ENCODE data around the gene SPANXN1. TPM values are rescaled to one million over a fixed set of nuclear protein-coding genes. Genes with fewer than 3 reads are reported as not detected.
"Not testable (repeated sequence)": the region's sequence is repeated elsewhere in the genome, so short reads cannot be mapped to it uniquely, and the experiment has no call there.

Gene SPANXN1, protein sequence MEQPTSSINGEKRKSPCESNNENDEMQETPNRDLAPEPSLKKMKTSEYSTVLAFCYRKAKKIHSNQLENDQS
- not detected for total RNA-seq

GRCh38 chrX:145247203-145247602, at the start of gene SPANXN1:
Gene SPANXN1 (plus strand): TSS chrX:145247503. CDS start chrX:145247587, 84 bp downstream.
- CTCF ChIA-PET; H3K36me3 Mint-ChIP-seq; H3K9me3 Mint-ChIP-seq; DNase-seq; intact Hi-C loops (cut with micrococcal nuclease); POLR2A ChIA-PET; H3K27ac Mint-ChIP-seq; H3K4me3 Mint-ChIP-seq; H3K4me1 Mint-ChIP-seq (ENCODE audit: low read depth); H3K27me3 Mint-ChIP-seq: not testable (repeated sequence)

DNA sequence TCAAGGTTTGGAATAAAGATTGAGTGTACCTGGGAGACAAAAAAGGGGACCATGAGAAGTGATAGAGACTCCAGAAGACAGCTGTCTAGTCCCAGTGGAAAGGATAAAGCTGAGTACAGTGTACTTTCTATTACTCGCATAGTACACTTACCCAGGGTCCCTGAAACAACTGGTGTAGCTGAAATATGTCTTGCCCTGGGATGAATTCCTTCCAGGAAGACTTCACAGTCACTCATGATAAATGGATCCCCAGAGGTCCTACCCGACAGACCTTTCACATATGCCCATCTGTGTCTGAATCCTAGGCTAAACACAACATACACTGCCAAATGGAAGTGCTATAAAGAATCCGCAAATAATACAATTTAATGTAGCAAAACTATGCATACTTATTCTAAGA, 48.2 kb upstream of the SPANXN1 start:
- no peak overlapping the region for H3K4me3 Mint-ChIP-seq
- no peak for DNase-seq
- ChIA-PET CTCF (no interaction called here), POLR2A (no interaction called here)
- H3K36me3 Mint-ChIP-seq: no peaks in the 10 kb centered on the region
- no peaks in the 10 kb centered on the region for H3K4me1 Mint-ChIP-seq (ENCODE audit: low read depth)
- intact Hi-C loops (cut with micrococcal nuclease): no loop called here
- H3K9me3 Mint-ChIP-seq: no peaks in the 10 kb centered on the region
- H3K27ac Mint-ChIP-seq: no peak overlapping the region
- H3K27me3 Mint-ChIP-seq: no peaks in the 10 kb centered on the region

GRCh38 chrX:145213504-145213903, 33.8 kb upstream of the SPANXN1 start:
- Mint-ChIP-seq H3K27ac (no peak overlapping the region), H3K4me3 (no peak overlapping the region), H3K27me3 (no peaks in the 10 kb centered on the region), H3K4me1 (ENCODE audit: low read depth) (no peaks in the 10 kb centered on the region), H3K9me3 (peaks cover 2% of the 10 kb centered on the region), H3K36me3 (no peaks in the 10 kb centered on the region)
- DNase-seq: no peak
- CTCF ChIA-PET: no interaction called here
- intact Hi-C loops (cut with micrococcal nuclease): no loop called here
- POLR2A ChIA-PET: no interaction called here

GRCh38 chrX:145292218-145292617, 44.9 kb downstream of the SPANXN1 start:
- Mint-ChIP-seq H3K36me3 (no peaks in the 10 kb centered on the region), H3K27me3 (no peaks in the 10 kb centered on the region), H3K27ac (no peak overlapping the region), H3K9me3 (no peaks in the 10 kb centered on the region), H3K4me1 (ENCODE audit: low read depth) (no peaks in the 10 kb centered on the region), H3K4me3 (no peak overlapping the region)
- DNase-seq: no peak
- CTCF ChIA-PET: no interaction called here
- POLR2A ChIA-PET: no interaction called here
- intact Hi-C loops (cut with micrococcal nuclease): no loop called here

Data from activated CD4-positive, alpha-beta memory T cell treated with anti-CD3 and anti-CD28 coated beads for 36 hours (primary cell).